Gastroesophageal sphincter (tissue), 3 donors: ENCODE results near the gene SIGLEC1.

Source experiments
- CTCF ChIP-seq, 4 experiments: fragments of 200-600 bp in 2 of 4; fragments of 450-650 bp in 2 of 4; sonication (generic) in 1 of 4; IDR thresholded peaks; one replicate each; pipeline ENCODE4 v1.5.1; 2017 to 2019; ENCODE audit warnings: antibody characterized with exemption in 4 of 4, mild to moderate bottlenecking in 2 of 4, moderate library complexity in 2 of 4
- POLR2AphosphoS5 ChIP-seq: sonication (generic); formaldehyde crosslinking; IDR thresholded peaks from one replicate; pipeline ENCODE4 v1.6.1; 2017; ENCODE audit warnings: antibody characterized with exemption

- TF ChIP-seq CTCF (IDR thresholded peaks at IDR 0.05), result no peak
- no peak for TF ChIP-seq POLR2AphosphoS5
Observed at GRCh38 chr20:3694864-3695263, 17.5 kb downstream of the SIGLEC1 start.
